C4-2B (cell line): Measurements from ENCODE around the gene SECISBP2.
"Not testable (repeated sequence)": the region's sequence is repeated elsewhere in the genome, so short reads cannot be mapped to it uniquely, and the experiment has no call there.

Experiments
- H3K27ac ChIP-seq: fragments of 450-650 bp; 2 replicates; pipeline ENCODE4 v1.5.1; 2017
- ZFX ChIP-seq: fragments of 450-650 bp; IDR thresholded peaks from 2 replicates; pipeline ENCODE4 v1.6.1; 2017
- TF ChIP-seq, protein P1 (sequence below): fragments of 450-650 bp; conservative IDR thresholded peaks from 2 replicates; pipeline ENCODE4 v1.5.1; 2017; ENCODE audit warnings: mild to moderate bottlenecking

The SECISBP2 gene, protein sequence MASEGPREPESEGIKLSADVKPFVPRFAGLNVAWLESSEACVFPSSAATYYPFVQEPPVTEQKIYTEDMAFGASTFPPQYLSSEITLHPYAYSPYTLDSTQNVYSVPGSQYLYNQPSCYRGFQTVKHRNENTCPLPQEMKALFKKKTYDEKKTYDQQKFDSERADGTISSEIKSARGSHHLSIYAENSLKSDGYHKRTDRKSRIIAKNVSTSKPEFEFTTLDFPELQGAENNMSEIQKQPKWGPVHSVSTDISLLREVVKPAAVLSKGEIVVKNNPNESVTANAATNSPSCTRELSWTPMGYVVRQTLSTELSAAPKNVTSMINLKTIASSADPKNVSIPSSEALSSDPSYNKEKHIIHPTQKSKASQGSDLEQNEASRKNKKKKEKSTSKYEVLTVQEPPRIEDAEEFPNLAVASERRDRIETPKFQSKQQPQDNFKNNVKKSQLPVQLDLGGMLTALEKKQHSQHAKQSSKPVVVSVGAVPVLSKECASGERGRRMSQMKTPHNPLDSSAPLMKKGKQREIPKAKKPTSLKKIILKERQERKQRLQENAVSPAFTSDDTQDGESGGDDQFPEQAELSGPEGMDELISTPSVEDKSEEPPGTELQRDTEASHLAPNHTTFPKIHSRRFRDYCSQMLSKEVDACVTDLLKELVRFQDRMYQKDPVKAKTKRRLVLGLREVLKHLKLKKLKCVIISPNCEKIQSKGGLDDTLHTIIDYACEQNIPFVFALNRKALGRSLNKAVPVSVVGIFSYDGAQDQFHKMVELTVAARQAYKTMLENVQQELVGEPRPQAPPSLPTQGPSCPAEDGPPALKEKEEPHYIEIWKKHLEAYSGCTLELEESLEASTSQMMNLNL

GRCh38 chr9:89318123-89319014, at the start of gene SECISBP2:
TSS of gene SECISBP2 (plus strand) at chr9:89318500. CDS start at chr9:89318577, 77 bp downstream.
- peak; percentile 88 for TF ChIP-seq ZFX
- TF ChIP-seq, protein P1, sequence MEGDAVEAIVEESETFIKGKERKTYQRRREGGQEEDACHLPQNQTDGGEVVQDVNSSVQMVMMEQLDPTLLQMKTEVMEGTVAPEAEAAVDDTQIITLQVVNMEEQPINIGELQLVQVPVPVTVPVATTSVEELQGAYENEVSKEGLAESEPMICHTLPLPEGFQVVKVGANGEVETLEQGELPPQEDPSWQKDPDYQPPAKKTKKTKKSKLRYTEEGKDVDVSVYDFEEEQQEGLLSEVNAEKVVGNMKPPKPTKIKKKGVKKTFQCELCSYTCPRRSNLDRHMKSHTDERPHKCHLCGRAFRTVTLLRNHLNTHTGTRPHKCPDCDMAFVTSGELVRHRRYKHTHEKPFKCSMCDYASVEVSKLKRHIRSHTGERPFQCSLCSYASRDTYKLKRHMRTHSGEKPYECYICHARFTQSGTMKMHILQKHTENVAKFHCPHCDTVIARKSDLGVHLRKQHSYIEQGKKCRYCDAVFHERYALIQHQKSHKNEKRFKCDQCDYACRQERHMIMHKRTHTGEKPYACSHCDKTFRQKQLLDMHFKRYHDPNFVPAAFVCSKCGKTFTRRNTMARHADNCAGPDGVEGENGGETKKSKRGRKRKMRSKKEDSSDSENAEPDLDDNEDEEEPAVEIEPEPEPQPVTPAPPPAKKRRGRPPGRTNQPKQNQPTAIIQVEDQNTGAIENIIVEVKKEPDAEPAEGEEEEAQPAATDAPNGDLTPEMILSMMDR, result peak; percentile 91
- H3K27ac ChIP-seq, result peak within 1 kb of the TSS; percentile 92

GRCh38 chr9:89273528-89274279, 44.6 kb upstream of the SECISBP2 start:
- no peak for TF ChIP-seq ZFX
- TF ChIP-seq, protein P1, result no peak

GRCh38 chr9:89274838-89275237, 43.5 kb upstream of the SECISBP2 start:
- TF ChIP-seq, protein P1, result no peak
- no peak for TF ChIP-seq ZFX
- H3K27ac ChIP-seq, result no peak overlapping the region

More at GRCh38 chr9:89273528-89274279, 44.6 kb upstream of the SECISBP2 start:
- no peak overlapping the region for H3K27ac ChIP-seq

DNA sequence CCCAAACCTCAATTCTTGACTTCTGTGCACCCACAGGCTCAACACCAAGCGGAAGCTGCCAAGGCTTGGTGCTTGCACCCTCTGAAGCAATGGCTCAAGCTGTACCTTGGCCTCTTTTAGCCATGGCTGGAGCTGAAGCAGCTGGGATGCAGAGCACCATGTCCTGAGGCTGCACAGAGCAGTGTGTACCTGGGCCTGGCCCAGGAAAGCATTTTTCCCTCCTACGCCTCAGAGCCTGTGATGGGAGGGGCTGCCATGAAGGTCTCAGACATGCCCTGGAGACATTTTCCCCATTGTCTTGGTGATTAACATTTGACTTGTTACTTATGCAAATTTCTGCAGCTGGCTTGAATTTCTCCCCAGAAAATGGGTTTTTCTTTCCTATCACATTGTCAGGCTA, 42.3 kb upstream of the SECISBP2 start:
- not testable (repeated sequence) for H3K27ac ChIP-seq

DNA sequence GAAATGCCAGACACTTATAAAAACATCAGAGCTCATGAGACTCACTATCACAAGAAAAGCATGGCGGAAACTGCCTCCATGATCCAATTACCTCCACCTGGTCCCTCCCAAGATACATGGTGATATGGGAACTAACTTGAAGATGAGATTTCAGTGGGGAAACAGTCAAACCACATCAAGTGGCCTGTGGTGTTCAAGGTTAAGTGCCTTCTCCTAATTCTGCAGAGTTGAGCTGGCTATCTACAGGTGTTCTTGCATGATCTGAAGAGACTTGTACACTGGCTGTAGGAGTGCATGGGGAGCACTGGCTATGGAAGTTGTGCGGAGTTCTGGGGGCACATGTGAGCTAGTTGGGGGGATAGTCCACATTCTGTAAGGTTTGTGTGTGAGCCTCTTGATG, 41.3 kb upstream of the SECISBP2 start:
- no peak overlapping the region for H3K27ac ChIP-seq
- no peak for TF ChIP-seq ZFX
- TF ChIP-seq, protein P1, result no peak

- H3K27ac ChIP-seq, result no peak overlapping the region
- TF ChIP-seq, protein P1, result no peak
- TF ChIP-seq ZFX, result no peak
These were observed 40.8 kb upstream of the SECISBP2 start for GRCh38 chr9:89277454-89277853.

- H3K27ac ChIP-seq, result no peak overlapping the region
- no peak for TF ChIP-seq ZFX
- TF ChIP-seq, protein P1, result no peak
These were observed 39.7 kb upstream of the SECISBP2 start for GRCh38 chr9:89278551-89278950.
